ENCODE data around the gene HS6ST2.

DNA sequence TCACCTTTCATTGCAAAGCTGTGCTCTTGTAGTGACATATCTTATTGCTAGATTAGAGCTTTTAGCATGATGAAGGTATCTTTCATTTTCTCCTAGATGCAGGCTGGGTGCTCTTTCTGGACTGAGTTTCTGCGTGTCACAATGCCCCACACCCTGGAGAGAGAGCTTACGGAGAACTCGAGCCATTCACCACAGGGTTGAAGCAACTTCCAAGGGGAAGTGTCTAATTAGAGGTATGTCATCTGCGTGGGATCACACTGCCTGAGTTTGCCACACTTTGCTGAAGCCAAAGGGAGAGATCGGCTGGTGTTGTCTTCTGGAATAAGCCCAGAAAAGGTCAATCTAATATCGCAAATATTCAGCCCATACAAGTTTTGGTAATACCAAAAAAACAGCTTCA is 290.3 kb downstream of the HS6ST2 start:
- TF ChIP-seq, protein P1, sequence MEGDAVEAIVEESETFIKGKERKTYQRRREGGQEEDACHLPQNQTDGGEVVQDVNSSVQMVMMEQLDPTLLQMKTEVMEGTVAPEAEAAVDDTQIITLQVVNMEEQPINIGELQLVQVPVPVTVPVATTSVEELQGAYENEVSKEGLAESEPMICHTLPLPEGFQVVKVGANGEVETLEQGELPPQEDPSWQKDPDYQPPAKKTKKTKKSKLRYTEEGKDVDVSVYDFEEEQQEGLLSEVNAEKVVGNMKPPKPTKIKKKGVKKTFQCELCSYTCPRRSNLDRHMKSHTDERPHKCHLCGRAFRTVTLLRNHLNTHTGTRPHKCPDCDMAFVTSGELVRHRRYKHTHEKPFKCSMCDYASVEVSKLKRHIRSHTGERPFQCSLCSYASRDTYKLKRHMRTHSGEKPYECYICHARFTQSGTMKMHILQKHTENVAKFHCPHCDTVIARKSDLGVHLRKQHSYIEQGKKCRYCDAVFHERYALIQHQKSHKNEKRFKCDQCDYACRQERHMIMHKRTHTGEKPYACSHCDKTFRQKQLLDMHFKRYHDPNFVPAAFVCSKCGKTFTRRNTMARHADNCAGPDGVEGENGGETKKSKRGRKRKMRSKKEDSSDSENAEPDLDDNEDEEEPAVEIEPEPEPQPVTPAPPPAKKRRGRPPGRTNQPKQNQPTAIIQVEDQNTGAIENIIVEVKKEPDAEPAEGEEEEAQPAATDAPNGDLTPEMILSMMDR (IDR thresholded peaks at IDR 0.05) = no peak
- TF ChIP-seq EZH2phosphoT487 (IDR thresholded peaks at IDR 0.05) (no peak), EZH2 (IDR thresholded peaks at IDR 0.05) (no peak)

Data from neural progenitor cell (in vitro differentiated cells).